OCI-LY1 (cell line): ENCODE results near the gene DHPS.

Experiments
- H2AFZ ChIP-seq: fragments of 200-600 bp; sonication (generic), shearing (Covaris generic); 2 replicates; pipeline ENCODE4 v1.6.0; 2014; ENCODE audit warnings: antibody characterized with exemption, mild to moderate bottlenecking, low read length
- H3F3A ChIP-seq: fragments of 200-600 bp; sonication (generic), shearing (Covaris generic); 2 replicates; pipeline ENCODE4 v1.6.0; 2014; ENCODE audit warnings: mild to moderate bottlenecking, antibody characterized with exemption, low read length, moderate library complexity; ENCODE audit not compliant: insufficient read depth
- H3K27ac ChIP-seq: fragments of 200-600 bp; sonication (generic); 2 replicates; pipeline ENCODE4 v1.5.1; 2014; ENCODE audit warnings: low read length, mixed run types, mild to moderate bottlenecking, low read depth; ENCODE audit not compliant: poor library complexity, severe bottlenecking
- H3K27me3 ChIP-seq: fragments of 200-600 bp; sonication (generic); 2 replicates; pipeline ENCODE4 v1.6.0; 2014; ENCODE audit warnings: antibody characterized with exemption, mild to moderate bottlenecking, low read length, moderate library complexity; ENCODE audit not compliant: insufficient read depth
- H3K36me3 ChIP-seq: fragments of 200-600 bp; sonication (generic); 2 replicates; pipeline ENCODE4 v1.6.1; 2014; ENCODE audit warnings: mild to moderate bottlenecking, antibody characterized with exemption, low read length, moderate library complexity, mixed read lengths; ENCODE audit not compliant: insufficient read depth
- H3K4me1 ChIP-seq: fragments of 200-600 bp; sonication (generic); 2 replicates; pipeline ENCODE4 v1.5.1; 2014; ENCODE audit warnings: mild to moderate bottlenecking, low read length, moderate library complexity; ENCODE audit not compliant: insufficient read depth, severe bottlenecking
- H3K4me2 ChIP-seq: fragments of 200-600 bp; sonication (generic), shearing (Covaris generic); 2 replicates; pipeline ENCODE4 v1.6.1; 2014; ENCODE audit warnings: low read length
- H3K4me3 ChIP-seq: fragments of 200-600 bp; sonication (generic); 2 replicates; pipeline ENCODE4 v1.5.1; 2014; ENCODE audit warnings: low read length, low read depth, mild to moderate bottlenecking, mixed read lengths; ENCODE audit not compliant: poor library complexity, severe bottlenecking
- H3K79me2 ChIP-seq: fragments of 200-600 bp; shearing (Covaris generic); 2 replicates; pipeline ENCODE4 v1.6.1; 2016; ENCODE audit warnings: mixed run types, low read length, mixed read lengths; ENCODE audit not compliant: insufficient read depth
- H3K9ac ChIP-seq: fragments of 200-600 bp; sonication (generic), shearing (Covaris generic); 2 replicates; pipeline ENCODE4 v1.6.1; 2014; ENCODE audit warnings: mild to moderate bottlenecking, low read length, mixed read lengths
- H3K9me2 ChIP-seq: fragments of 200-600 bp; sonication (generic), shearing (Covaris generic); 2 replicates; pipeline ENCODE4 v1.6.1; 2014; ENCODE audit warnings: low read depth, mild to moderate bottlenecking, low read length, mixed read lengths
- H3K9me3 ChIP-seq: fragments of 200-600 bp; shearing (Covaris generic); 2 replicates; pipeline ENCODE4 v1.6.1; 2014; ENCODE audit warnings: low read length, mixed read lengths
- H4K20me1 ChIP-seq: fragments of 200-600 bp; sonication (generic), shearing (Covaris generic); 2 replicates; pipeline ENCODE4 v1.6.0; 2016; ENCODE audit warnings: mild to moderate bottlenecking, low read length; ENCODE audit not compliant: insufficient read depth
- CTCF ChIP-seq: fragments of 200-600 bp; sonication (generic), shearing (Covaris generic); IDR thresholded peaks from 2 replicates; pipeline ENCODE4 v1.5.1; 2017; ENCODE audit warnings: mild to moderate bottlenecking, antibody characterized with exemption, low read length, moderate library complexity, mixed read lengths
- EZH2 ChIP-seq: fragments of 200-600 bp; sonication (generic), shearing (Covaris generic); IDR thresholded peaks from 2 replicates; pipeline ENCODE4 v1.8.0; 2017; ENCODE audit warnings: borderline replicate concordance, mixed run types, mild to moderate bottlenecking, antibody characterized with exemption, low read length, moderate library complexity, mixed read lengths

DHPS gene

GRCh38 chr19:12723641-12724426 lies 42.2 kb upstream of the DHPS start, which contains the start of gene TNPO2:
Gene TNPO2 (minus strand): TSS chr19:12723932. CDS start chr19:12720977, 2,955 bp downstream.
- no peaks in the 10 kb centered on the region for H3K27me3 ChIP-seq
- H3K9me3 ChIP-seq, result no peaks in the 10 kb centered on the region
- H3K4me2 ChIP-seq, result peak within 1 kb of the TSS; percentile 90
- H3K4me1 ChIP-seq, result peaks cover 33% of the 10 kb centered on the region
- no peak for TF ChIP-seq EZH2
- no peak for TF ChIP-seq CTCF
- H4K20me1 ChIP-seq, result no peaks in the 10 kb centered on the region
- H3K9ac ChIP-seq, result peak within 1 kb of the TSS; percentile 90
- H3K79me2 ChIP-seq, result peaks cover 46% of the 10 kb centered on the region
- peaks cover 32% of the 10 kb centered on the region for H3K36me3 ChIP-seq
- H3K27ac ChIP-seq, result peak within 1 kb of the TSS; percentile 78
- peak within 1 kb of the TSS; percentile 73 for H3K4me3 ChIP-seq
- H3K9me2 ChIP-seq, result no peaks in the 10 kb centered on the region
- H3F3A ChIP-seq, result peaks cover 7% of the 10 kb centered on the region
- no peak within 1 kb of the TSS; the same call in 1 of the 2 replicates for H2AFZ ChIP-seq

DNA sequence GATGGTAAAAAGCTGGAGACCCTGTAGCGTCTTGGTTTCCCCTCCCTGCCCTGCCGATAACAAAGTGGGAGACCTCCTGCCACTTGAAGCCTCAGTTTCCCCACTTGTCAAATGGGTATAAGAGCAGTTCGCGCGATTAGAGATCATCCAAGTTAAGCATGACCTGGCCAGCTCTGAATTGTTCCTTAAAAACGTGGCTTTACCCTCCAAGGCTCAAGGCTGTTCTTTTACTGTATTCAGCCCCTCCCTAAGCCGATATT lies 41.6 kb upstream of the DHPS start:
- no peak for TF ChIP-seq EZH2
- no peak for TF ChIP-seq CTCF
- no peaks in the 10 kb centered on the region for H3K9me2 ChIP-seq
- no peak overlapping the region for H2AFZ ChIP-seq
- peak overlapping the region; percentile 90 for H3K9ac ChIP-seq
- peaks cover 7% of the 10 kb centered on the region for H3F3A ChIP-seq
- H3K4me2 ChIP-seq, result peak overlapping the region; percentile 90
- peak overlapping the region; percentile 78 for H3K27ac ChIP-seq
- peaks cover 32% of the 10 kb centered on the region for H3K36me3 ChIP-seq
- peaks cover 33% of the 10 kb centered on the region for H3K4me1 ChIP-seq
- no peaks in the 10 kb centered on the region for H4K20me1 ChIP-seq
- peaks cover 51% of the 10 kb centered on the region for H3K79me2 ChIP-seq
- H3K4me3 ChIP-seq, result peak overlapping the region; percentile 73
- H3K9me3 ChIP-seq, result no peaks in the 10 kb centered on the region
- H3K27me3 ChIP-seq, result no peaks in the 10 kb centered on the region

GRCh38 chr19:12722566-12723380 lies 41.1 kb upstream of the DHPS start:
- Histone ChIP-seq H3K79me2 (peaks cover 51% of the 10 kb centered on the region), H3K36me3 (peaks cover 32% of the 10 kb centered on the region), H3K9ac (peak overlapping the region; percentile 90), H2AFZ (no peak overlapping the region), H3K27ac (peak overlapping the region; percentile 78), H3K4me2 (peak overlapping the region; percentile 90), H3K9me3 (no peaks in the 10 kb centered on the region), H3K4me3 (peak overlapping the region; percentile 73), H3K27me3 (no peaks in the 10 kb centered on the region), H4K20me1 (no peaks in the 10 kb centered on the region), H3F3A (peaks cover 7% of the 10 kb centered on the region), H3K9me2 (no peaks in the 10 kb centered on the region), H3K4me1 (peaks cover 33% of the 10 kb centered on the region)
- TF ChIP-seq EZH2 (no peak), CTCF (no peak)
